H9 (cell line): Measurements from ENCODE around the gene MCAM. TPM values are rescaled to one million over a fixed set of nuclear protein-coding genes. Genes with fewer than 3 reads are reported as not detected.

Source experiments
- DNase-seq: peaks from one replicate; pipeline ENCODE4 v3.0.0-alpha.2; 2017
- H2AFZ ChIP-seq: one replicate; pipeline ENCODE4 v1.6.1; 2013; ENCODE audit warnings: mild to moderate bottlenecking, low read length, control low read depth, moderate library complexity
- H2AK5ac ChIP-seq: 2 replicates; pipeline ENCODE4 v1.6.1; 2013; ENCODE audit warnings: low read length, control low read depth, mixed read lengths; ENCODE audit not compliant: insufficient read length
- H2BK120ac ChIP-seq: one replicate; pipeline ENCODE4 v1.6.1; 2013; ENCODE audit warnings: low read depth, mild to moderate bottlenecking, low read length, control low read depth, inconsistent platforms; ENCODE audit not compliant: poor library complexity, severe bottlenecking
- H2BK12ac ChIP-seq: 2 replicates; pipeline ENCODE4 v1.6.1; 2013; ENCODE audit warnings: low read length, control low read depth, mixed read lengths, low read depth; ENCODE audit not compliant: insufficient read length
- H2BK15ac ChIP-seq: 2 replicates; pipeline ENCODE4 v1.6.1; 2013; ENCODE audit warnings: low read depth, low read length, control low read depth
- H2BK20ac ChIP-seq: one replicate; pipeline ENCODE4 v1.6.1; 2013; ENCODE audit warnings: low read depth, mild to moderate bottlenecking, low read length, control low read depth, inconsistent platforms; ENCODE audit not compliant: poor library complexity, severe bottlenecking
- H2BK5ac ChIP-seq: 2 replicates; pipeline ENCODE4 v1.6.1; 2013; ENCODE audit warnings: low read length, control low read depth, mixed read lengths; ENCODE audit not compliant: insufficient read length
- H3K14ac ChIP-seq: 2 replicates; pipeline ENCODE4 v1.6.1; 2013; ENCODE audit warnings: low read length, control low read depth; ENCODE audit not compliant: insufficient read depth
- H3K18ac ChIP-seq: 2 replicates; pipeline ENCODE4 v1.6.1; 2013; ENCODE audit warnings: low read depth, mild to moderate bottlenecking, mixed read lengths, low read length, control low read depth; ENCODE audit not compliant: insufficient read length
- H3K23ac ChIP-seq: 2 replicates; pipeline ENCODE4 v1.6.1; 2013; ENCODE audit warnings: low read length, control low read depth, mixed read lengths, low read depth; ENCODE audit not compliant: insufficient read length
- H3K23me2 ChIP-seq: 2 replicates; pipeline ENCODE4 v1.6.1; 2013; ENCODE audit warnings: low read depth, mild to moderate bottlenecking, mixed read lengths, low read length, control low read depth; ENCODE audit not compliant: insufficient read length, poor library complexity, severe bottlenecking
- H3K27ac ChIP-seq: 2 replicates; pipeline ENCODE4 v1.5.1; 2013; ENCODE audit warnings: low read length, control low read depth, mixed read lengths, low read depth; ENCODE audit not compliant: insufficient read length
- H3K27me3 ChIP-seq: 2 replicates; pipeline ENCODE4 v1.6.1; 2013; ENCODE audit warnings: low read length, control low read depth, inconsistent platforms; ENCODE audit not compliant: insufficient read depth
- H3K4ac ChIP-seq: 2 replicates; pipeline ENCODE4 v1.6.1; 2013; ENCODE audit warnings: low read depth, mild to moderate bottlenecking, control low read depth, inconsistent platforms, low read length, moderate library complexity
- H3K4me1 ChIP-seq: 2 replicates; pipeline ENCODE4 v1.6.1; 2013; ENCODE audit warnings: low read length, control low read depth, inconsistent platforms; ENCODE audit not compliant: insufficient read depth
- H3K4me2 ChIP-seq: 2 replicates; pipeline ENCODE4 v1.6.1; 2013; ENCODE audit warnings: low read length, control low read depth, mixed read lengths; ENCODE audit not compliant: insufficient read length, insufficient read depth
- H3K56ac ChIP-seq: 2 replicates; pipeline ENCODE4 v1.6.1; 2013; ENCODE audit warnings: low read depth, mild to moderate bottlenecking, mixed read lengths, low read length, control low read depth; ENCODE audit not compliant: insufficient read length
- H3K79me1 ChIP-seq: 2 replicates; pipeline ENCODE4 v1.6.1; 2013; ENCODE audit warnings: low read depth, mild to moderate bottlenecking, moderate library complexity, low read length, control low read depth, inconsistent platforms; ENCODE audit not compliant: insufficient read depth, poor library complexity, severe bottlenecking
- H3K79me2 ChIP-seq: 2 replicates; pipeline ENCODE4 v1.6.1; 2013; ENCODE audit warnings: low read length, control low read depth, inconsistent platforms; ENCODE audit not compliant: insufficient read depth
- H3K9ac ChIP-seq: 2 replicates; pipeline ENCODE4 v1.6.1; 2013; ENCODE audit warnings: low read length, control low read depth, mixed read lengths; ENCODE audit not compliant: insufficient read length; ENCODE audit errors: extremely low read depth
- H3K9me3 ChIP-seq: one replicate; pipeline ENCODE4 v1.6.1; 2013; ENCODE audit warnings: low read depth, low read length, inconsistent platforms; ENCODE audit not compliant: control insufficient read depth
- H3T11ph ChIP-seq: one replicate; pipeline ENCODE4 v1.6.1; 2013; ENCODE audit warnings: mild to moderate bottlenecking, low read length, control low read depth, inconsistent platforms
- H4K20me1 ChIP-seq: one replicate; pipeline ENCODE4 v1.6.1; 2013; ENCODE audit not compliant: control insufficient read depth, insufficient read length, insufficient read depth
- H4K5ac ChIP-seq: 2 replicates; pipeline ENCODE4 v1.6.1; 2013; ENCODE audit warnings: low read depth, mild to moderate bottlenecking, mixed read lengths, low read length, control low read depth; ENCODE audit not compliant: insufficient read length
- H4K8ac ChIP-seq: replicated peaks from 2 replicates; pipeline ENCODE4 v1.6.1; 2013; ENCODE audit warnings: low read length, control low read depth, mixed read lengths, low read depth; ENCODE audit not compliant: insufficient read length
- H4K91ac ChIP-seq: 2 replicates; pipeline ENCODE4 v1.6.1; 2013; ENCODE audit warnings: low read depth, mild to moderate bottlenecking, moderate library complexity, mixed read lengths, low read length, control low read depth; ENCODE audit not compliant: insufficient read length
- H3K27ac Mint-ChIP-seq, 3 experiments: 2 replicates in 2 of 3; 3 replicates in 1 of 3; pipeline ENCODE4 v1.8.0; 2020 to 2021; ENCODE audit warnings: mixed read lengths in 3 of 3, mild to moderate bottlenecking in 1 of 3, moderate library complexity in 1 of 3
- H3K27me3 Mint-ChIP-seq: 2 replicates; pipeline ENCODE4 v1.8.0; 2021; ENCODE audit warnings: low read depth, mild to moderate bottlenecking, moderate library complexity, mixed read lengths
- H3K36me3 Mint-ChIP-seq, 3 experiments: 2 replicates in 2 of 3; 3 replicates in 1 of 3; pipeline ENCODE4 v1.8.0; 2020 to 2021; ENCODE audit warnings: low read depth in 3 of 3, mixed read lengths in 3 of 3; ENCODE audit not compliant: insufficient read depth in 1 of 3
- H3K4me1 Mint-ChIP-seq, 2 experiments: 2 replicates each; pipeline ENCODE4 v1.8.0; 2020; ENCODE audit warnings: mixed read lengths in 2 of 2
- H3K4me3 Mint-ChIP-seq, 2 experiments: 2 replicates in 1 of 2; 3 replicates in 1 of 2; pipeline ENCODE4 v1.8.0; 2020 to 2021; ENCODE audit warnings: mild to moderate bottlenecking in 2 of 2, mixed read lengths in 2 of 2, moderate library complexity in 1 of 2
- H3K9me3 Mint-ChIP-seq, 2 experiments: 2 replicates in 1 of 2; 3 replicates in 1 of 2; pipeline ENCODE4 v1.8.0; 2020; ENCODE audit warnings: mild to moderate bottlenecking in 2 of 2, mixed read lengths in 2 of 2, moderate library complexity in 1 of 2
- WGBS: extraction: QIAGEN DNeasy Blood & Tissue Kit; methylation state at CpG from one replicate; pipeline ENCODE4 v1.1.7; 2013; ENCODE audit warnings: missing lambda C conversion rate, low lambda C conversion rate, mixed read lengths; ENCODE audit not compliant: insufficient read length; ENCODE audit errors: extremely low coverage; 5-methylcytosine and 5-hydroxymethylcytosine counted together
- total RNA-seq: library from RNA; stranded (reverse); gene quantifications from 2 replicates; pipeline ENCODE4 v1.2.1, GENCODE V29; 2021
- TF ChIP-seq, protein P1 (sequence below): fragments of 200-600 bp; sonication (generic); conservative IDR thresholded peaks from 3 replicates; pipeline ENCODE4 v1.8.0; 2021; ENCODE audit warnings: antibody characterized with exemption, mild to moderate bottlenecking

The MCAM gene
- total RNA-seq, 1 experiment from 2014 or later: 21.5 TPM

DNA sequence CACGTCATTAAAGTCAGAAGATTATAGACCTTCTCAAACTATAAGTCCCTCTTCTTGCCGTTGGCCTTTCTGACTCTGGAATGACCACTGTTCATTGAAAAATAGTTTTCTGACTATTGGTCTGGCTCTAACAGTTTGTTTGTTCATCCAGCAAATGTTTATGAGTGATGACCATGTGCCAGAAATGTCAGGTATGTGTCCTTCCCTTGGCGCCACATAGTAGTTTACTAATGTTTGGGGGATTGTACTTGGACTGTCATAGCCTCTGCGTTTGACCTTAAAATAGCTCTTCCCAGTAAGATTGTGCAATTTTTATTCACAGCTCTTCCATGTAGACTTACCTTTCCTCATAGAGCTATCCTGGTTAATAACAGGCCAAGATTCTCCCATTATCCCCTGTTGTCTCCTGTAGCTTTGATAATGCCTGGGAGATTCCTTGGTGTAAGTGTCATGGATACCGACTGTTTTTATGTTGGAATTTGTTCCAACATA, 13.7 kb downstream of the MCAM start:
- Histone ChIP-seq H3K79me2 (no peaks in the 10 kb centered on the region), H3K9ac (no peak overlapping the region), H3T11ph (no peak overlapping the region), H3K23me2 (no peaks in the 10 kb centered on the region), H4K20me1 (no peaks in the 10 kb centered on the region), H3K27me3 (no peaks in the 10 kb centered on the region), H4K8ac (no peak overlapping the region), H3K18ac (no peak overlapping the region), H2BK12ac (no peak overlapping the region), H3K4me1 (no peaks in the 10 kb centered on the region), H2BK15ac (no peak overlapping the region), H3K14ac (no peak overlapping the region), H4K91ac (no peak overlapping the region), H3K4me2 (no peak overlapping the region), H2BK20ac (no peak overlapping the region), H3K56ac (no peak overlapping the region), H3K9me3 (no peaks in the 10 kb centered on the region), H3K4ac (no peak overlapping the region), H2AFZ (no peak overlapping the region), H3K27ac (no peak overlapping the region), H3K79me1 (no peaks in the 10 kb centered on the region), H2AK5ac (no peak overlapping the region), H2BK120ac (no peak overlapping the region), H4K5ac (no peak overlapping the region), H2BK5ac (no peak overlapping the region), H3K23ac (no peak overlapping the region)
- Mint-ChIP-seq H3K36me3 (peaks cover 16 to 71% (median 64%) of the 10 kb centered on the region in 3 experiments; a peak in 6 of 7 replicates), H3K9me3 (no peaks in the 10 kb centered on the region), H3K4me1 (peaks cover 10 to 18% of the 10 kb centered on the region in 2 experiments; a peak in 3 of 4 replicates), H3K27ac (no peak overlapping the region), H3K4me3 (no peak overlapping the region), H3K27me3 (no peaks in the 10 kb centered on the region)
- TF ChIP-seq, protein P1, sequence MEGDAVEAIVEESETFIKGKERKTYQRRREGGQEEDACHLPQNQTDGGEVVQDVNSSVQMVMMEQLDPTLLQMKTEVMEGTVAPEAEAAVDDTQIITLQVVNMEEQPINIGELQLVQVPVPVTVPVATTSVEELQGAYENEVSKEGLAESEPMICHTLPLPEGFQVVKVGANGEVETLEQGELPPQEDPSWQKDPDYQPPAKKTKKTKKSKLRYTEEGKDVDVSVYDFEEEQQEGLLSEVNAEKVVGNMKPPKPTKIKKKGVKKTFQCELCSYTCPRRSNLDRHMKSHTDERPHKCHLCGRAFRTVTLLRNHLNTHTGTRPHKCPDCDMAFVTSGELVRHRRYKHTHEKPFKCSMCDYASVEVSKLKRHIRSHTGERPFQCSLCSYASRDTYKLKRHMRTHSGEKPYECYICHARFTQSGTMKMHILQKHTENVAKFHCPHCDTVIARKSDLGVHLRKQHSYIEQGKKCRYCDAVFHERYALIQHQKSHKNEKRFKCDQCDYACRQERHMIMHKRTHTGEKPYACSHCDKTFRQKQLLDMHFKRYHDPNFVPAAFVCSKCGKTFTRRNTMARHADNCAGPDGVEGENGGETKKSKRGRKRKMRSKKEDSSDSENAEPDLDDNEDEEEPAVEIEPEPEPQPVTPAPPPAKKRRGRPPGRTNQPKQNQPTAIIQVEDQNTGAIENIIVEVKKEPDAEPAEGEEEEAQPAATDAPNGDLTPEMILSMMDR: no peak
- WGBS: no CpG with 5 or more reads among the region's 5 CpGs
- DNase-seq: no peak
